Measurements from ENCODE around the gene CDK2AP2. TPM values are rescaled to one million over a fixed set of nuclear protein-coding genes. Genes with fewer than 3 reads are reported as not detected.

Gene CDK2AP2
- total and polyA plus RNA-seq, 9 of the 15 experiments (the other 6 are each of a cell fraction or from before 2014, with no cell fraction given): 4.4 to 47.4 (median 21.7) TPM

DNA sequence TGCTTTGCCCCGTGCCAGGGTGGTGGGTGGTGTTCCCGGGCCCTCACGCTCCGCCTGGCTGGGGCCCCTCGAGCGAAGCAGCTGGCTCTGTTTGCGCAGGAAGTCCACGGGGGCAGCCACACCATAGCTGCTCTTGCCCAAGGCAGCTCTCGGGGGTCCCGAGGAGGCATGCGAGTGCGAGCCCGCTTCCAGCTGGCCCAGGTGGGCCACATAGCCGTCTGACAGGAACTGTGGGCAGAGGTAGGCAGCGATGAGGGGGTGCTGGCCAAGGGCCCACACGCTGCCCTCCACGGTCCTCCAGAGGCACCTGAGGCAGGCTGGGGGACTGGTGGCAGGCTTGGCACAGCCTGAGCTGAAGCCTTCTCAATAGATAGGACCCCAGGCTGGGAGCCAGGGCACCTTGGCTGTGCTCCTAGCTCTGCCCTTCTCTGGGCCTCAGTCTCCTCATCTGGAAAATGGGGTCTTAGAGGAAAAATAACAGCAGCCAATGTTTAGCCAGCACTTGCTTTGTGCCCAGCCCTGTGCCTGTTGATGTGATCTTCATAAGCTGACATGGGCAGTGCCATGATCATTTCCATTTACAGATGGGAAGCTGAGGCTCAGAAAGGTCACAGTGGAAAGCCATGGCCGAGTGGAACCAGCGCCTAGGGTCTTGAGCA is 15.8 kb downstream of the CDK2AP2 start (continued):
- TF ChIP-seq, protein P1, sequence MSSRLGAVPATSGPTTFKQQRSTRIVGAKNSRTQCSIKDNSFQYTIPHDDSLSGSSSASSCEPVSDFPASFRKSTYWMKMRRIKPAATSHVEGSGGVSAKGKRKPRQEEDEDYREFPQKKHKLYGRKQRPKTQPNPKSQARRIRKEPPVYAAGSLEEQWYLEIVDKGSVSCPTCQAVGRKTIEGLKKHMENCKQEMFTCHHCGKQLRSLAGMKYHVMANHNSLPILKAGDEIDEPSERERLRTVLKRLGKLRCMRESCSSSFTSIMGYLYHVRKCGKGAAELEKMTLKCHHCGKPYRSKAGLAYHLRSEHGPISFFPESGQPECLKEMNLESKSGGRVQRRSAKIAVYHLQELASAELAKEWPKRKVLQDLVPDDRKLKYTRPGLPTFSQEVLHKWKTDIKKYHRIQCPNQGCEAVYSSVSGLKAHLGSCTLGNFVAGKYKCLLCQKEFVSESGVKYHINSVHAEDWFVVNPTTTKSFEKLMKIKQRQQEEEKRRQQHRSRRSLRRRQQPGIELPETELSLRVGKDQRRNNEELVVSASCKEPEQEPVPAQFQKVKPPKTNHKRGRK (tag; IDR thresholded peaks at IDR 0.05): no peak
- TF ChIP-seq, protein P2, sequence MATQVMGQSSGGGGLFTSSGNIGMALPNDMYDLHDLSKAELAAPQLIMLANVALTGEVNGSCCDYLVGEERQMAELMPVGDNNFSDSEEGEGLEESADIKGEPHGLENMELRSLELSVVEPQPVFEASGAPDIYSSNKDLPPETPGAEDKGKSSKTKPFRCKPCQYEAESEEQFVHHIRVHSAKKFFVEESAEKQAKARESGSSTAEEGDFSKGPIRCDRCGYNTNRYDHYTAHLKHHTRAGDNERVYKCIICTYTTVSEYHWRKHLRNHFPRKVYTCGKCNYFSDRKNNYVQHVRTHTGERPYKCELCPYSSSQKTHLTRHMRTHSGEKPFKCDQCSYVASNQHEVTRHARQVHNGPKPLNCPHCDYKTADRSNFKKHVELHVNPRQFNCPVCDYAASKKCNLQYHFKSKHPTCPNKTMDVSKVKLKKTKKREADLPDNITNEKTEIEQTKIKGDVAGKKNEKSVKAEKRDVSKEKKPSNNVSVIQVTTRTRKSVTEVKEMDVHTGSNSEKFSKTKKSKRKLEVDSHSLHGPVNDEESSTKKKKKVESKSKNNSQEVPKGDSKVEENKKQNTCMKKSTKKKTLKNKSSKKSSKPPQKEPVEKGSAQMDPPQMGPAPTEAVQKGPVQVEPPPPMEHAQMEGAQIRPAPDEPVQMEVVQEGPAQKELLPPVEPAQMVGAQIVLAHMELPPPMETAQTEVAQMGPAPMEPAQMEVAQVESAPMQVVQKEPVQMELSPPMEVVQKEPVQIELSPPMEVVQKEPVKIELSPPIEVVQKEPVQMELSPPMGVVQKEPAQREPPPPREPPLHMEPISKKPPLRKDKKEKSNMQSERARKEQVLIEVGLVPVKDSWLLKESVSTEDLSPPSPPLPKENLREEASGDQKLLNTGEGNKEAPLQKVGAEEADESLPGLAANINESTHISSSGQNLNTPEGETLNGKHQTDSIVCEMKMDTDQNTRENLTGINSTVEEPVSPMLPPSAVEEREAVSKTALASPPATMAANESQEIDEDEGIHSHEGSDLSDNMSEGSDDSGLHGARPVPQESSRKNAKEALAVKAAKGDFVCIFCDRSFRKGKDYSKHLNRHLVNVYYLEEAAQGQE (IDR thresholded peaks at IDR 0.05; ENCODE audit: borderline replicate concordance): no peak
- TF ChIP-seq, protein P2 (CRISPR knock-in tag; IDR thresholded peaks at IDR 0.05; ENCODE audit: low read depth): no peak
- TF ChIP-seq ARID2 (IDR thresholded peaks at IDR 0.05) (no peak), CBX2 (IDR thresholded peaks at IDR 0.05; ENCODE audit: insufficient read depth, low read length, poor library complexity, severe bottlenecking) (no peak), ZNF41 (CRISPR knock-in tag; conservative IDR thresholded peaks at IDR 0.05) (no peak), POLR3G (IDR thresholded peaks at IDR 0.05; ENCODE audit: extremely low read depth, insufficient read length, insufficient replicate concordance) (no peak), FOXM1 (IDR thresholded peaks at IDR 0.05; ENCODE audit: low read depth) (no peak), FOXM1 (CRISPR knock-in tag; IDR thresholded peaks at IDR 0.05; ENCODE audit: low read depth) (no peak), RBM25 (IDR thresholded peaks at IDR 0.05; ENCODE audit: low read depth, low read length, severe bottlenecking) (peak; percentile 82), RFX5 (IDR thresholded peaks at IDR 0.05; ENCODE audit: low read depth, low read length) (no peak), ZNF785 (CRISPR knock-in tag; IDR thresholded peaks at IDR 0.05) (no peak)
- TF ChIP-seq, protein P3, sequence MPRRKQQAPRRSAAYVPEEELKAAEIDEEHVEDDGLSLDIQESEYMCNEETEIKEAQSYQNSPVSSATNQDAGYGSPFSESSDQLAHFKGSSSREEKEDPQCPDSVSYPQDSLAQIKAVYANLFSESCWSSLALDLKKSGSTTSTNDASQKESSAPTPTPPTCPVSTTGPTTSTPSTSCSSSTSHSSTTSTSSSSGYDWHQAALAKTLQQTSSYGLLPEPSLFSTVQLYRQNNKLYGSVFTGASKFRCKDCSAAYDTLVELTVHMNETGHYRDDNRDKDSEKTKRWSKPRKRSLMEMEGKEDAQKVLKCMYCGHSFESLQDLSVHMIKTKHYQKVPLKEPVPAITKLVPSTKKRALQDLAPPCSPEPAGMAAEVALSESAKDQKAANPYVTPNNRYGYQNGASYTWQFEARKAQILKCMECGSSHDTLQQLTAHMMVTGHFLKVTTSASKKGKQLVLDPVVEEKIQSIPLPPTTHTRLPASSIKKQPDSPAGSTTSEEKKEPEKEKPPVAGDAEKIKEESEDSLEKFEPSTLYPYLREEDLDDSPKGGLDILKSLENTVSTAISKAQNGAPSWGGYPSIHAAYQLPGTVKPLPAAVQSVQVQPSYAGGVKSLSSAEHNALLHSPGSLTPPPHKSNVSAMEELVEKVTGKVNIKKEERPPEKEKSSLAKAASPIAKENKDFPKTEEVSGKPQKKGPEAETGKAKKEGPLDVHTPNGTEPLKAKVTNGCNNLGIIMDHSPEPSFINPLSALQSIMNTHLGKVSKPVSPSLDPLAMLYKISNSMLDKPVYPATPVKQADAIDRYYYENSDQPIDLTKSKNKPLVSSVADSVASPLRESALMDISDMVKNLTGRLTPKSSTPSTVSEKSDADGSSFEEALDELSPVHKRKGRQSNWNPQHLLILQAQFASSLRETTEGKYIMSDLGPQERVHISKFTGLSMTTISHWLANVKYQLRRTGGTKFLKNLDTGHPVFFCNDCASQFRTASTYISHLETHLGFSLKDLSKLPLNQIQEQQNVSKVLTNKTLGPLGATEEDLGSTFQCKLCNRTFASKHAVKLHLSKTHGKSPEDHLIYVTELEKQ (CRISPR knock-in tag; IDR thresholded peaks at IDR 0.05): no peak
- TF ChIP-seq, protein P4, sequence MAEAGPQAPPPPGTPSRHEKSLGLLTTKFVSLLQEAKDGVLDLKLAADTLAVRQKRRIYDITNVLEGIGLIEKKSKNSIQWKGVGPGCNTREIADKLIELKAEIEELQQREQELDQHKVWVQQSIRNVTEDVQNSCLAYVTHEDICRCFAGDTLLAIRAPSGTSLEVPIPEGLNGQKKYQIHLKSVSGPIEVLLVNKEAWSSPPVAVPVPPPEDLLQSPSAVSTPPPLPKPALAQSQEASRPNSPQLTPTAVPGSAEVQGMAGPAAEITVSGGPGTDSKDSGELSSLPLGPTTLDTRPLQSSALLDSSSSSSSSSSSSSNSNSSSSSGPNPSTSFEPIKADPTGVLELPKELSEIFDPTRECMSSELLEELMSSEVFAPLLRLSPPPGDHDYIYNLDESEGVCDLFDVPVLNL (CRISPR knock-in tag; IDR thresholded peaks at IDR 0.05; ENCODE audit: low read depth): no peak
